ENCODE results near the gene ZNF335.

GRCh38 chr20:46004889-46005473, 33.0 kb upstream of the ZNF335 start:
- TF ChIP-seq, protein P1, sequence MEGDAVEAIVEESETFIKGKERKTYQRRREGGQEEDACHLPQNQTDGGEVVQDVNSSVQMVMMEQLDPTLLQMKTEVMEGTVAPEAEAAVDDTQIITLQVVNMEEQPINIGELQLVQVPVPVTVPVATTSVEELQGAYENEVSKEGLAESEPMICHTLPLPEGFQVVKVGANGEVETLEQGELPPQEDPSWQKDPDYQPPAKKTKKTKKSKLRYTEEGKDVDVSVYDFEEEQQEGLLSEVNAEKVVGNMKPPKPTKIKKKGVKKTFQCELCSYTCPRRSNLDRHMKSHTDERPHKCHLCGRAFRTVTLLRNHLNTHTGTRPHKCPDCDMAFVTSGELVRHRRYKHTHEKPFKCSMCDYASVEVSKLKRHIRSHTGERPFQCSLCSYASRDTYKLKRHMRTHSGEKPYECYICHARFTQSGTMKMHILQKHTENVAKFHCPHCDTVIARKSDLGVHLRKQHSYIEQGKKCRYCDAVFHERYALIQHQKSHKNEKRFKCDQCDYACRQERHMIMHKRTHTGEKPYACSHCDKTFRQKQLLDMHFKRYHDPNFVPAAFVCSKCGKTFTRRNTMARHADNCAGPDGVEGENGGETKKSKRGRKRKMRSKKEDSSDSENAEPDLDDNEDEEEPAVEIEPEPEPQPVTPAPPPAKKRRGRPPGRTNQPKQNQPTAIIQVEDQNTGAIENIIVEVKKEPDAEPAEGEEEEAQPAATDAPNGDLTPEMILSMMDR (IDR thresholded peaks at IDR 0.05; ENCODE audit: low read length): no peak
- TF ChIP-seq EZH2 (IDR thresholded peaks at IDR 0.05; ENCODE audit: borderline replicate concordance, low read length): no peak

Measured in OCI-LY1 (cell line).